Measurements from ENCODE around the gene GTF3C1.
A peak's percentile ranks its signal among the peaks of the same experiment; 100 is the strongest.

The GTF3C1 gene

DNA sequence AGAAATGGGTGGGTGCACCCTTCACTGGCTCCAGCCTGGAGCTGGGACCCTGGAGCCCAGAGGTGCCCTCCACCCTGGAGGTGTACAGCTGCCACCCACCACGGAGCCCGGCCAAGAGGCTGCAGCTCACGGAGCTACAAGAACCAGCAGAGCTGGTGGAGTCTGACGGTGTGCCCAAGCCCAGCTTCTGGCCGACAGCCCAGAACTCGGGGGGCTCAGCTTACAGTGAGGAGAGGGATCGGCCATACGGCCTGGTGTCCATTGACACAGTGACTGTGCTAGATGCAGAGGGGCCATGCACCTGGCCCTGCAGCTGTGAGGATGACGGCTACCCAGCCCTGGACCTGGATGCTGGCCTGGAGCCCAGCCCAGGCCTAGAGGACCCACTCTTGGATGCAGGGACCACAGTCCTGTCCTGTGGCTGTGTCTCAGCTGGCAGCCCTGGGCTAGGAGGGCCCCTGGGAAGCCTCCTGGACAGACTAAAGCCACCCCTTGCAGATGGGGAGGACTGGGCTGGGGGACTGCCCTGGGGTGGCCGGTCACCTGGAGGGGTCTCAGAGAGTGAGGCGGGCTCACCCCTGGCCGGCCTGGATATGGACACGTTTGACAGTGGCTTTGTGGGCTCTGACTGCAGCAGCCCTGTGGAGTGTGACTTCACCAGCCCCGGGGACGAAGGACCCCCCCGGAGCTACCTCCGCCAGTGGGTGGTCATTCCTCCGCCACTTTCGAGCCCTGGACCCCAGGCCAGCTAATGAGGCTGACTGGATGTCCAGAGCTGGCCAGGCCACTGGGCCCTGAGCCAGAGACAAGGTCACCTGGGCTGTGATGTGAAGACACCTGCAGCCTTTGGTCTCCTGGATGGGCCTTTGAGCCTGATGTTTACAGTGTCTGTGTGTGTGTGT is 100.9 kb downstream of the GTF3C1 start:
- H3K36me3 Mint-ChIP-seq (ENCODE audit: insufficient read depth) = peaks cover 56% of the 10 kb centered on the region
- peaks cover 83% of the 10 kb centered on the region for H3K4me1 Mint-ChIP-seq
- H3K27me3 Mint-ChIP-seq = no peaks in the 10 kb centered on the region
- peak overlapping the region; percentile 78 for H3K4me3 Mint-ChIP-seq
- ATAC-seq (replicated peaks; ENCODE audit: extremely low read depth, poor library complexity, severe bottlenecking) (no peak), DNase-seq (ENCODE audit: low spot score in 2 of 2) (no peak)
- H3K9me3 Mint-ChIP-seq = no peaks in the 10 kb centered on the region
- H3K27ac Mint-ChIP-seq (ENCODE audit: low read depth) = peak overlapping the region; percentile 96

DNA sequence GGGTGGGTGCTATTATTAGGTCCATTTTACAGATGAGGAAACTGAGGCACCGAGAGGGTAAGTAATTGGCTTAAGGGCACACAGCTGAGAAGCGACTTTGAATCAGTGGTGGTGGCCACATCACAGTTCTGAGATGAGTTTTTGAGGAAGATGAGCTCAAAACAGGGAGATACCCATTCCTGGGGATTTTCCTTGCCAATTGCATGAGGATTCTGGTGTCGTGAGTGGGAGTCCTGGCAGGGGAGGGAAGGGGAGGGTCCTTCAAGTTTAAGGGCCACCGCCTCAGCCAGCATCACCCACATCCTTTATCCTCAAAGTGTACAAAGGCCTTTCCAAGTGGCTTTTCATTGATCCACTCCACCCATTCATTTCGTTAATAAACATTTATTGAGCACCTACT is 102.4 kb downstream of the GTF3C1 start:
- Mint-ChIP-seq H3K27ac (ENCODE audit: low read depth) (peak overlapping the region; percentile 96), H3K4me1 (peaks cover 79% of the 10 kb centered on the region)
- no peak for ATAC-seq (replicated peaks; ENCODE audit: extremely low read depth, poor library complexity, severe bottlenecking)

DNA sequence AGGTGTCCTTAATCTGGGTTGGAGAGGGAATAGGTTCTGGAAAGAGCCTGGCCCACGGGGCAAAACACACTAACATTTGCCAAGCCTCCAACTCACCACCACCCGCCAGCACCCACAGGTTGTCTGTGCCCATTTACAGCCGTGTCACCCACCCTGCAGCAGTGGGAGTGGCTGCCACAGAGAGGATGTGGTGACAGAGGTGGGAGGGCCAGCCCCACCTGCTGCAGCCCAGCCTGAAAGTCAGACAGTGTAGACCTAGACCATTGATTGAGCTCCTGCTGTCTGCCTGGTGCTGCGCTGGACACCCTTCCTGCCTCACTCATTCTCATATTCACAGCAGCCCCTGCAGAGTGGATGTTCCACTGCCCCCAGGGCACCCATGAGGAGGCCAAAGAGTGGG is 103.0 kb downstream of the GTF3C1 start:
- ATAC-seq (replicated peaks; ENCODE audit: extremely low read depth, poor library complexity, severe bottlenecking) = peak; percentile 79
- H3K36me3 Mint-ChIP-seq (ENCODE audit: insufficient read depth) = peaks cover 69% of the 10 kb centered on the region

More for the DNA sequence above, 102.4 kb downstream of the GTF3C1 start:
- H3K4me3 Mint-ChIP-seq = peak overlapping the region; percentile 77
- H3K27me3 Mint-ChIP-seq = no peaks in the 10 kb centered on the region
- H3K36me3 Mint-ChIP-seq (ENCODE audit: insufficient read depth) = peaks cover 66% of the 10 kb centered on the region
- DNase-seq (ENCODE audit: low spot score in 2 of 2) = no peak
- H3K9me3 Mint-ChIP-seq = no peaks in the 10 kb centered on the region

DNA sequence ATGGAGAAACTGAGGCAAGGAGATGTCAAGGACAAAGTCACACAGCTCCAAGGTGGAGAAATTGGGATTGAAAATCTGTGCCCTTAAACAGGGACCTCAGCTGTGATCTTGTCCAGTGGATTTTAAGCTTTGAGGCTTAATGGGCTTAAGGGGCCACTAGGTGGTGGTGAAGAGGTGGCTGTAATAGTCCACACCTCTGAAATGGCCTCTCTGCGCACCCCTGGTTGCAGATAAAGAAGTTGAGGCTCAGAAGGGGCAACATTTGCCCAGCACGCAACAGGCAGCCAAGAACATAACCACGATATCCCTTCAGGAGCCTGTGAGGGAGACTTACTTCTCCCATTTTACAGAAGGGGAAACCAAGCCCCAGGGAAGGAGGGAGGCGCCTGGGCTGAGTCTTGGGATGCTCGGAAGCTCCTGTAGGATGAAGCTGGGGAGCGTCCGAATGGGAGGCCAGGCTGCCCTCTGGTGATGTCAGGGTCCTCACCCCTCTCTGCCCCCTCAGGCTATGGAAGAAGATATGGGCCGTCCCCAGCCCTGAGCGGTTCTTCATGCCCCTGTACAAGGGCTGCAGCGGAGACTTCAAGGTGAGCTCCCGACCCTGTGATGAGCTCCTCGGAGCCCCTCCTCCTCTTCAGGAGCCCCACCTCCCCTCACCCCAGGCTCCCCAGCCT is 104.1 kb downstream of the GTF3C1 start:
- Mint-ChIP-seq H3K27ac (ENCODE audit: low read depth) (peak overlapping the region; percentile 96), H3K4me1 (peaks cover 63% of the 10 kb centered on the region), H3K27me3 (no peaks in the 10 kb centered on the region), H3K4me3 (peak overlapping the region; percentile 77), H3K9me3 (no peaks in the 10 kb centered on the region), H3K36me3 (ENCODE audit: insufficient read depth) (peaks cover 73% of the 10 kb centered on the region)
- ATAC-seq (replicated peaks; ENCODE audit: extremely low read depth, poor library complexity, severe bottlenecking) (no peak), DNase-seq (ENCODE audit: low spot score in 2 of 2) (no peak)

More for the DNA sequence above, 103.0 kb downstream of the GTF3C1 start:
- Mint-ChIP-seq H3K9me3 (no peaks in the 10 kb centered on the region), H3K27me3 (no peaks in the 10 kb centered on the region), H3K4me1 (peaks cover 74% of the 10 kb centered on the region), H3K4me3 (peak overlapping the region; percentile 77), H3K27ac (ENCODE audit: low read depth) (peak overlapping the region; percentile 96)
- peak; percentile 72 to 90 for DNase-seq (ENCODE audit: low spot score in 2 of 2)

DNA sequence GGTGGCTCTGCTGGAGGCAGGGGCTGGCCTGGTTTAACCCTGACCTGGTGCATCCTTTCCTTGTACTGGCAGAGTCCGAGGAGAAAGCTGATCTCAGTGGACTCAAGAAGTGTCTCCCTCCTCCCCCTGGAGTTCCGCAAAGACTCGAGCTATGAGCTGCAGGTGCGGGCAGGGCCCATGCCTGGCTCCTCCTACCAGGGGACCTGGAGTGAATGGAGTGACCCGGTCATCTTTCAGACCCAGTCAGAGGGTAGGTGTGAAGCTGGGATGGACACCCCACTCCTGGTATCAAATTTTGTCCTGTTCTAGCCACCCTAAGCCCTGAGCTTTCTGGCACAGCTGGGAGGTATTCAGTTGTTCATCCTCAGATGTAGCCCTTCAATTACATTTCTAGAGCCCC is 105.2 kb downstream of the GTF3C1 start:
- H3K27ac Mint-ChIP-seq (ENCODE audit: low read depth) = no peak overlapping the region
- no peaks in the 10 kb centered on the region for H3K27me3 Mint-ChIP-seq
- peaks cover 70% of the 10 kb centered on the region for H3K36me3 Mint-ChIP-seq (ENCODE audit: insufficient read depth)
- H3K4me1 Mint-ChIP-seq = peaks cover 52% of the 10 kb centered on the region
- H3K9me3 Mint-ChIP-seq = no peaks in the 10 kb centered on the region
- no peak for DNase-seq (ENCODE audit: low spot score in 2 of 2)
- no peak for ATAC-seq (replicated peaks; ENCODE audit: extremely low read depth, poor library complexity, severe bottlenecking)
- H3K4me3 Mint-ChIP-seq = no peak overlapping the region

DNA sequence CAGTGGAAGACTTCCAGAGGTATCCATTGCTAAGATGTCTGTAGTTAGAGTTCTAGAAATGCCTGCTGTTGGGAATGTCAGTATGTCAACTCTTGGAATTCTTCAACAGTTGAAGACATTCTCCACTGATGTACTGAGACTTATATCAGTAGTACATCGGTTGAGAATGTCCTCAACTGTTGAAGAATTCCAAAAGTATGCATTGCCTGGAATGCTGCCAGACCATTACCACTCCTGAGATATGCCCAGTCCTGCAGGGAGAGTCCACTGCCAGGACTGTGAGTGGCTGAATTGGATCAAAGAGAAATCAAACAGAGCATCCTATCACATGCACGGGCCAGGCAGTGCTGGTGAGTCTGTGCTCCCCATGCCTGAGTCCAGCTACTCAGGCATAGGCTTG is 105.7 kb downstream of the GTF3C1 start:
- Mint-ChIP-seq H3K4me1 (peaks cover 52% of the 10 kb centered on the region), H3K4me3 (no peak overlapping the region), H3K27me3 (no peaks in the 10 kb centered on the region), H3K9me3 (no peaks in the 10 kb centered on the region), H3K36me3 (ENCODE audit: insufficient read depth) (peaks cover 70% of the 10 kb centered on the region), H3K27ac (ENCODE audit: low read depth) (no peak overlapping the region)
- DNase-seq (ENCODE audit: low spot score in 2 of 2) (no peak), ATAC-seq (replicated peaks; ENCODE audit: extremely low read depth, poor library complexity, severe bottlenecking) (no peak)

DNA sequence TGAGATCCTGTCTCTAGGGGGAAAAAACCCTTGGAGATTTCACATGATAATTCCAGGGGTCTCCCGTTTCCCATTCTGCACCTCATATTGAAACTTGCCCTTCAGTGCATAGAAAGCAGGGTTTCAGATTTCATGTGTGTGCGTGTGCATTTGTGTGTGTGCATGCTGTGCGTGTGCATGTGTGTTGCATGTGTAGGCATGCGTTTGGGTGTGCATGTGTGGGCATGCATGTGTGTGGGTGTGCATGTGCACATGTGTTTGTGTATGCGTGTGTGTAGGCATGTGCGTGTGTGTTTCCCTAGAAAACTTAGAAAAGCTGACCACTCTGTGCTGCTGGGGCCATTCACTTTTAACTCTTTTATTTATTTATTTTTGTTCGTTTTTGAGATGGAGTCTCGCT is 107.7 kb downstream of the GTF3C1 start:
- Mint-ChIP-seq H3K4me1 (peaks cover 34% of the 10 kb centered on the region), H3K27ac (ENCODE audit: low read depth) (no peak overlapping the region)

DNA sequence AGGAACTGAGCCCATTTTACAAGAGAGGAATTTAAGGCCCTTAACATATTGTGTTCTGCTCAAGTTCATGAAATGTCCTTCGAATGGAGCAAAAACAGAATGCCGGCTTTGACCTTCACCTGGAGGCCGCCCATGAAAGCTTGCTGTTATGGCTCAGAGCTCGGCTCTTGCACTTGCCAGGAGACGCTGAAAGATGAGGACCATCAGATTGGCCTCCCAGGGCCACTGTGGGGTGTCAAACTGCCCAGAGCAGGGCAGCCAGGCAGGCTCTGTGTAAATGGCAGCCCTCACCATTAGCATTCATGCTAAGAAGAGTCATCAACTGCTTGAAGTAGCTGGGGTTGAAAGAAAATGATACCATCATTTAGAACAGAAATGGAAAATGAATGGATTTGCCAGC is 108.4 kb downstream of the GTF3C1 start:
- peak overlapping the region; percentile 50 for H3K27ac Mint-ChIP-seq (ENCODE audit: low read depth)
- H3K4me1 Mint-ChIP-seq = peaks cover 28% of the 10 kb centered on the region
- no peak overlapping the region for H3K4me3 Mint-ChIP-seq
- no peaks in the 10 kb centered on the region for H3K9me3 Mint-ChIP-seq
- H3K36me3 Mint-ChIP-seq (ENCODE audit: insufficient read depth) = peaks cover 72% of the 10 kb centered on the region
- ATAC-seq (replicated peaks; ENCODE audit: extremely low read depth, poor library complexity, severe bottlenecking) (no peak), DNase-seq (ENCODE audit: low spot score in 2 of 2) (no peak)
- H3K27me3 Mint-ChIP-seq = no peaks in the 10 kb centered on the region

More for the DNA sequence above, 107.7 kb downstream of the GTF3C1 start:
- H3K9me3 Mint-ChIP-seq = no peaks in the 10 kb centered on the region
- H3K4me3 Mint-ChIP-seq = no peak overlapping the region
- no peaks in the 10 kb centered on the region for H3K27me3 Mint-ChIP-seq
- H3K36me3 Mint-ChIP-seq (ENCODE audit: insufficient read depth) = peaks cover 72% of the 10 kb centered on the region
- ATAC-seq (replicated peaks; ENCODE audit: extremely low read depth, poor library complexity, severe bottlenecking) (no peak), DNase-seq (ENCODE audit: low spot score in 2 of 2) (no peak)

DNA sequence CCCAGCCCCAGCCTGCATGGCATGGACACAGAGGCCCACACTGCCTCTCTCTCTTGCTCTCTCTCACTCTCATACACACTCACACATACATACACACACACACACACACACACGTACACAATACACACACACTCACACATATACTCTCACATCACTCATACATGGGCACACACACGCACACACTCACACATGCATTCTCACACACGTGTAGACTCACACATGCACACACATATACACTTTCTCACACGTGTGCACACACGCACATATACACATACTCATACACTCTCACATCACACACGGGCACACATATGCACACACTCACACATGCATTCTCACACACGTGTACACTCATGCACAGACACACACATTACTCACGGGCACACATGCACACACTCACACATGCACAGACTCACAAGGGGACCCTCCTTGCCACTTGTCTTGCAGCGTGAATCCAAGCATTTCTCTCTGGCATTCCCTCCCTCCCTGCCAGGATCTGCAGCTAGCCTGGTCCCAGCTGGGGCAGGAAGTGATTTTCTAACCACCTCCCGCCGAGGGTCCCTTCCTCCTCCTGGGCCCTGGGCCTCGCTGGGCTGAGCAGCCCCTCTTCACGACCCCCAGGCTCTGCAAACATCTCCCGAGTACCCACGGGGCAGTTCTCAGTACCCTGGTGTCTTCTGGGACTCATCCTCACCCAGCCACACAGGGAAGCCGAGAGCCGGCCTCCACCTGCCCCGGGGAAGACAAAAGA is 110.3 kb downstream of the GTF3C1 start:
- H3K9me3 Mint-ChIP-seq = no peaks in the 10 kb centered on the region

DNA sequence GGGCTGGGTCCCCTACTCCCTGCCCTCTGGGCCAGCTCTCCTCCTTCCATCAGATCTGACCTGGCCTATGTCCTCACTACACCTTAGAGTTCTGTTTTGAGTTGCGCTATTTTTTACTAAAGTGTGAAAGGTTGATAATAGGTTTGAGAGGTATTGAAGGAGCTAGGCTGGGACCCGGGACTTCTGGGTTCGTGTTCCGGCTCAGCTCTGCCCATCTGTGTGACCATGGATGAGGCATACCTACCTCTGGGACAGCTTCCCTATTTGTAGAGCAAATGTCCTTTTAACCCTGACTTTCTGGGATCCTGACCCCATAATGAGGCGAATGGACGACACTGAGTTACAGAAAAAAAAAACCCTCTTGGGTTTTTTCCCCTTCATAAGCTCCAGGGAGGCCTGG is 111.8 kb downstream of the GTF3C1 start:
- no peak for DNase-seq (ENCODE audit: low spot score in 2 of 2)
- Mint-ChIP-seq H3K27me3 (no peaks in the 10 kb centered on the region), H3K36me3 (ENCODE audit: insufficient read depth) (peaks cover 73% of the 10 kb centered on the region), H3K4me3 (no peak overlapping the region), H3K9me3 (no peaks in the 10 kb centered on the region), H3K4me1 (peaks cover 19% of the 10 kb centered on the region), H3K27ac (ENCODE audit: low read depth) (peak overlapping the region; percentile 61)
- no peak for ATAC-seq (replicated peaks; ENCODE audit: extremely low read depth, poor library complexity, severe bottlenecking)

More for the DNA sequence above, 110.3 kb downstream of the GTF3C1 start:
- ATAC-seq (replicated peaks; ENCODE audit: extremely low read depth, poor library complexity, severe bottlenecking) = no peak
- H3K4me3 Mint-ChIP-seq = no peak overlapping the region
- no peaks in the 10 kb centered on the region for H3K27me3 Mint-ChIP-seq
- peaks cover 77% of the 10 kb centered on the region for H3K36me3 Mint-ChIP-seq (ENCODE audit: insufficient read depth)
- no peak for DNase-seq (ENCODE audit: low spot score in 2 of 2)
- H3K27ac Mint-ChIP-seq (ENCODE audit: low read depth) = peak overlapping the region; percentile 4
- peaks cover 17% of the 10 kb centered on the region for H3K4me1 Mint-ChIP-seq

DNA sequence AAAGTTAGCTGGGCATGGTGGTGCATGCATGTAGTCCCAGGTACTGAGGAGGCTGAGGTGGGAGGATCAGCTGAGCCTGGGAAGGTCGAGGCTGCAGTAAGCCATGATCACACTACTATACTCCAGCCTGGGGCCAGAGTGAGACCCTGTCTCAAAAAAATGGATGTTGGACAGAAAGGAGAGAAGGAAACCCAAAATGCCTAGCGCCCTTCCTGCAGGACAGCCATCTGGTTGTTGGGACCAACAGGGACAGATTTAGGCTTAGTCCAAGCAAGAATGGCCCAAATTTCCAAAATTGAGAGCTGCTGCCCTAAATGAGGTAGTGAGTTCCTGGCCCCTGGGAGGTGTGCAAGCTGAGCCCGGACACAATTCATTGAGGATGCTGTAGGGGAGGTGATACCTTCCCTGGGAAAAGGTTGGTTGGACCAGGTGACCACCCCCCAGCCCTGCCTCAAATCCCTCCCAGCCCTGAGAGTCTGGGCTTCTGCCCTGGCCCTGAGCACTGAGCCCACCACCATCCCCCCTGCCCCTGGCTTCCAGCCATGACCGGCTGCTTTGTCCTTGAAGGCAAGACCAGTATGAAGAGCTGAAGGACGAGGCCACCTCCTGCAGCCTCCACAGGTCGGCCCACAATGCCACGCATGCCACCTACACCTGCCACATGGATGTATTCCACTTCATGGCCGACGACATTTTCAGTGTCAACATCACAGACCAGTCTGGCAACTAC is 112.6 kb downstream of the GTF3C1 start:
- DNase-seq (ENCODE audit: low spot score in 2 of 2) (no peak), ATAC-seq (replicated peaks; ENCODE audit: extremely low read depth, poor library complexity, severe bottlenecking) (no peak)
- H3K27me3 Mint-ChIP-seq = no peaks in the 10 kb centered on the region
- H3K36me3 Mint-ChIP-seq (ENCODE audit: insufficient read depth) = peaks cover 74% of the 10 kb centered on the region
- peaks cover 20% of the 10 kb centered on the region for H3K4me1 Mint-ChIP-seq
- H3K9me3 Mint-ChIP-seq = no peaks in the 10 kb centered on the region
- H3K4me3 Mint-ChIP-seq = no peak overlapping the region
- H3K27ac Mint-ChIP-seq (ENCODE audit: low read depth) = no peak overlapping the region

DNA sequence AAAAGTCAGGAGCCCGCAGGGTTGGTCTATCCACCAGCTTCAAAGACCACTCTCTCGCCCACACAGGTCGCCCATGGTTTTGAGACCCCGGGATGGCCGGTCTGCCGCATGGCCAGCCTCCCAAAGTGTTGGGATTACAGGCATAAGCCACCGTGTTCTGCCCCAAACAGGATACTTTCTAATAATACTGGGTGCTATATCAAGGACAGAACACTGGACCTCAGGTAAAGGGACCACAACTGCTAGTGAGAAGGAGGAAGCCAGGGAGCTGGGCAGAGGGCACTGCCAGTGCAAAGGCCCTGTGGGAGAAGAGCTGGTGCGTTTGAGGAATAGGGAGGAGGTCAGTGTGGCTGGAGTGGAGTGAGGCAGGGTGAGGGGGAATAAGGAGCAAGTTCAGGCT is 113.6 kb downstream of the GTF3C1 start:
- Mint-ChIP-seq H3K4me3 (no peak overlapping the region), H3K27ac (ENCODE audit: low read depth) (peak overlapping the region; percentile 85), H3K27me3 (no peaks in the 10 kb centered on the region), H3K36me3 (ENCODE audit: insufficient read depth) (peaks cover 76% of the 10 kb centered on the region), H3K4me1 (peaks cover 20% of the 10 kb centered on the region), H3K9me3 (no peaks in the 10 kb centered on the region)
- ATAC-seq (replicated peaks; ENCODE audit: extremely low read depth, poor library complexity, severe bottlenecking) (no peak), DNase-seq (ENCODE audit: low spot score in 2 of 2) (no peak)
